Astrocyte of the spinal cord (primary cell): ENCODE data around the gene PDZD2.
"Not testable (repeated sequence)": the region's sequence is repeated elsewhere in the genome, so short reads cannot be mapped to it uniquely, and the experiment has no call there.

ENCODE experiments used
- DNase-seq: peaks from one replicate; pipeline ENCODE4 v3.0.0; 2011; ENCODE audit warnings: low read depth, low spot score
- H3K4me3 ChIP-seq: 2 replicates; pipeline ENCODE4 v1.5.1; 2011; ENCODE audit warnings: low read depth, mild to moderate bottlenecking, low read length, moderate library complexity
- CTCF ChIP-seq: IDR thresholded peaks from 2 replicates; pipeline ENCODE4 v1.5.1; 2012; ENCODE audit warnings: low read depth, mild to moderate bottlenecking, low read length, inconsistent platforms
- in situ Hi-C: cut with HindIII; loops from 2 replicates; pipeline ENCODE4 v1.10.0; 2017; ENCODE audit warnings: low sequenced_read_pairs

Gene PDZD2

GRCh38 chr5:32107291-32107690, 468.4 kb downstream of the PDZD2 start:
- TF ChIP-seq CTCF: no peak
- DNase-seq: no peak
- in situ Hi-C loops: no loop called here
- no peak overlapping the region for H3K4me3 ChIP-seq

- no peak for TF ChIP-seq CTCF
- in situ Hi-C loops: no loop called here
- no peak overlapping the region for H3K4me3 ChIP-seq
- no peak for DNase-seq
These were observed 469.2 kb downstream of the PDZD2 start for GRCh38 chr5:32108167-32108566.

- TF ChIP-seq CTCF: no peak
- no peak for DNase-seq
- in situ Hi-C loops: no loop called here
- H3K4me3 ChIP-seq: no peak overlapping the region
These were observed 470.3 kb downstream of the PDZD2 start for GRCh38 chr5:32109236-32109635.

GRCh38 chr5:32110111-32110696, 471.3 kb downstream of the PDZD2 start:
- no peak for DNase-seq
- in situ Hi-C loops: no loop called here
- TF ChIP-seq CTCF: no peak
- no peak overlapping the region for H3K4me3 ChIP-seq

GRCh38 chr5:32115985-32116384, 477.1 kb downstream of the PDZD2 start:
- H3K4me3 ChIP-seq: no peak overlapping the region
- in situ Hi-C loops: no loop called here
- DNase-seq: no peak
- peak; percentile 11 for TF ChIP-seq CTCF

GRCh38 chr5:32116574-32117313, 477.8 kb downstream of the PDZD2 start:
- H3K4me3 ChIP-seq: no peak overlapping the region
- DNase-seq: peak; percentile 36
- TF ChIP-seq CTCF: no peak
- in situ Hi-C loops: no loop called here

- in situ Hi-C loops, H3K4me3 ChIP-seq, DNase-seq: not testable (repeated sequence)
These were observed 480.0 kb downstream of the PDZD2 start for GRCh38 chr5:32118922-32119321.
